HAP-1 (cell line): Measurements from ENCODE around the gene SPOCK1.

Experiments
- DNase-seq, 2 experiments: peaks; one replicate each; pipeline ENCODE4 v3.0.0-alpha.2; 2016 to 2020; ENCODE audit warnings: low spot score in 2 of 2
- H3K27me3 ChIP-seq: fragments of 250-450 bp; sonication (Bioruptor Pico); 2 replicates; pipeline ENCODE4 v1.5.1; 2020; ENCODE audit warnings: low read depth, mild to moderate bottlenecking, moderate library complexity
- H3K36me3 ChIP-seq: fragments of 250-450 bp; sonication (Bioruptor Pico); replicated peaks from 2 replicates; pipeline ENCODE4 v1.5.1; 2020; ENCODE audit warnings: mild to moderate bottlenecking
- H3K4me1 ChIP-seq: fragments of 250-450 bp; sonication (Bioruptor Pico); 2 replicates; pipeline ENCODE4 v1.5.1; 2020; ENCODE audit warnings: mild to moderate bottlenecking
- H3K4me3 ChIP-seq: fragments of 250-450 bp; sonication (Bioruptor Pico); 2 replicates; pipeline ENCODE4 v1.5.1; 2020; ENCODE audit warnings: mild to moderate bottlenecking, moderate library complexity
- H3K9me3 ChIP-seq: fragments of 250-450 bp; sonication (Bioruptor Pico); 2 replicates; pipeline ENCODE4 v1.5.1; 2020; ENCODE audit warnings: mild to moderate bottlenecking, moderate library complexity
- in situ Hi-C: fragments of 300-500 bp; cut with MboI; formaldehyde crosslinking; loops from 3 replicates; pipeline ENCODE4 v1.14.3; 2020; ENCODE audit warnings: low sequenced_read_pairs, inconsistent platforms, mixed read lengths

The SPOCK1 gene

DNA sequence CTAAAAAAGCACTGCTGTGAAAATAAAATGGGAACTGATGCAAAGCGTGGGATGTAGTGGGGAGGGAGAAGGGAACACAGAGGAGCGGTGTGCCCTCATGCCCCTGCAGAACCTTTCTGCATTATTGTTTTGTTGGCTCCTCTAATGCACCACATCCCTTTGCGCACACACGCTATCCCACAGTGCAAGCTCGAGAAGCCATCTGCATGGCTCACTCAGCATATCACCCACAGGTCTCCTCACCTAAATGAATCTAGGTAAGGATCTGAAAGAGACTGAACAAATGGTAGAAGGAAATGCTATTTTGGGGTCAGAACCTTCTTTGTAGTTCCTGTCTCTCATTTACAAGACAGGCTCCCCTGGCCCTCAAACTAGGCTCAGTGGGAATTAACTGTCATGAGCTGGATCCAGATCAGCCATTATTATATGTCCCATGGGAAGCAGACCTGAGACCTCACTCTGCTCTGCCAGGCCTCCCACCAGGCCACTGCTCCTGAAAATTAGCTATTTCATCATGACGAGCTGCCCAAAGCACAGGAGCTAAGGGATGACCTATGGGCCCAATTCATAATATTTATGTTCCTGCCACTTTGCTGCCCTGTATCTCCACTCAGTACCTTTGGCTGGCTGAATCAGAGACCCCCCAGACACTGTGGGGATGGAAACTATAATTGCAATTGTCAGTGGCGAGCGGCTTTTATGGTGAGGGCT, 169.4 kb downstream of the SPOCK1 start:
- Histone ChIP-seq H3K36me3 (no peaks in the 10 kb centered on the region), H3K4me1 (no peaks in the 10 kb centered on the region), H3K9me3 (no peaks in the 10 kb centered on the region), H3K27me3 (no peaks in the 10 kb centered on the region; the same call in 1 of the 2 replicates), H3K4me3 (no peak overlapping the region)
- no peak for DNase-seq
- in situ Hi-C loops, result no loop called here

DNA sequence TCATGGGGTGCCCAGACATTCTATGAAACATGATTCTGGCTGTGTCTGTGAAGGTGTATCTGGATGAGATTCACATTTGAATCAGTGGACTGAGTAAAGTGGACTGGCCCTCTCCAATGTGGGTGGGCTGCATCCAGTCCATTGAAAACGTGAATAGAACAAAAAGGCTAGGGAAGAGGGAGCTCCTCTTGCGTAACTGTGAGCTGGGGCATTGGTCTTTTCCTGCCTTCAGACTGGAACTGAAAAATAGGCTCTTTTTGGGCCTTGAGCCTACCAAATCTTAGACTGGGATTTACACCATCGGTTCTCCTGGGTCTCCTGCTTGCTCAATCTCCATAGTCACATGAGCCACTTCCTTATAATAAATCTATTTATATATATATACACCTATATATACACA, 170.1 kb downstream of the SPOCK1 start:
- Histone ChIP-seq H3K27me3 (no peaks in the 10 kb centered on the region; the same call in 1 of the 2 replicates), H3K4me1 (no peaks in the 10 kb centered on the region), H3K9me3 (no peaks in the 10 kb centered on the region), H3K4me3 (no peak overlapping the region), H3K36me3 (no peaks in the 10 kb centered on the region)
- no peak for DNase-seq
- in situ Hi-C loops, result no loop called here

DNA sequence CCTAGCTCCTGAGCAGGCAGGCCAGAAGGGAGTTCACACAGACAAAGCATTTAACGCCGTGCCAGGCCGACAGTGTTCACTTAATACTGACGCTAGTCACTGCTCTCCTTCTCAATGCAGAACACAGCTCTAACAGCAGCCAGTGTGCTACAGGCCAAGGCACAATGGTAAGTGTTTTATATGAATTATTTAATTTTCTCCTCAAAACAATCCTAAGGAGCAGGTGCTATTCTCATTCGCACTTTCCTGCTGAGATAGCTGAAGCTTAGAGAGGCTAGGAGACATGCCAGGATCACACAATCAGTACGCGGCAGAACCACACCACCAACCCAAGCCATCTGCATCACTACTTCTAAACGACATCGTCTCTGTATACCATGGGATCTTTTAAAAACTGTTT, 170.7 kb downstream of the SPOCK1 start:
- in situ Hi-C loops, result no loop called here
- peaks cover 2% of the 10 kb centered on the region; the same call in 1 of the 2 replicates for H3K27me3 ChIP-seq
- no peaks in the 10 kb centered on the region for H3K36me3 ChIP-seq
- no peaks in the 10 kb centered on the region for H3K9me3 ChIP-seq
- H3K4me1 ChIP-seq, result no peaks in the 10 kb centered on the region
- no peak overlapping the region for H3K4me3 ChIP-seq
- DNase-seq, result no peak

DNA sequence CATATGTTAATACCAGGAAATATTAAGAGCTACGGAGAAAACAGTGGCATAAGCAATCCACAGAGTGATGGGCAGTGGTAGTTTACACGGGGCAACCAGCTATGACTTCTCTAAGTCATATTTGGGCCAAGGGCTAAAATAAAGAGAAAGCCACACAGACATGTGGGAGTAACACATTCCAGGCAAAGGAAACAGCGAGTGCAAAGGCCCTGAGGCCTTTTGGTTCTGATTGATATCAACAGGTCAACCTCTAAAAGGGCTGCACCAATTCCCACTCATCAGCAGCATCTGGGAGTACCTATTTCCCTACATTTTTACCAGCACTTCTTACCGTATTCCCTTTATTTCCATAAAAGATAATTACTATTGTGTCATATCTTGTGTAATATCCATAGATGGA, 173.4 kb downstream of the SPOCK1 start:
- in situ Hi-C loops, result no loop called here
- Histone ChIP-seq H3K4me3 (no peak overlapping the region), H3K4me1 (no peaks in the 10 kb centered on the region), H3K9me3 (no peaks in the 10 kb centered on the region), H3K36me3 (no peaks in the 10 kb centered on the region), H3K27me3 (peaks cover 2% of the 10 kb centered on the region; the same call in 1 of the 2 replicates)
- no peak for DNase-seq

DNA sequence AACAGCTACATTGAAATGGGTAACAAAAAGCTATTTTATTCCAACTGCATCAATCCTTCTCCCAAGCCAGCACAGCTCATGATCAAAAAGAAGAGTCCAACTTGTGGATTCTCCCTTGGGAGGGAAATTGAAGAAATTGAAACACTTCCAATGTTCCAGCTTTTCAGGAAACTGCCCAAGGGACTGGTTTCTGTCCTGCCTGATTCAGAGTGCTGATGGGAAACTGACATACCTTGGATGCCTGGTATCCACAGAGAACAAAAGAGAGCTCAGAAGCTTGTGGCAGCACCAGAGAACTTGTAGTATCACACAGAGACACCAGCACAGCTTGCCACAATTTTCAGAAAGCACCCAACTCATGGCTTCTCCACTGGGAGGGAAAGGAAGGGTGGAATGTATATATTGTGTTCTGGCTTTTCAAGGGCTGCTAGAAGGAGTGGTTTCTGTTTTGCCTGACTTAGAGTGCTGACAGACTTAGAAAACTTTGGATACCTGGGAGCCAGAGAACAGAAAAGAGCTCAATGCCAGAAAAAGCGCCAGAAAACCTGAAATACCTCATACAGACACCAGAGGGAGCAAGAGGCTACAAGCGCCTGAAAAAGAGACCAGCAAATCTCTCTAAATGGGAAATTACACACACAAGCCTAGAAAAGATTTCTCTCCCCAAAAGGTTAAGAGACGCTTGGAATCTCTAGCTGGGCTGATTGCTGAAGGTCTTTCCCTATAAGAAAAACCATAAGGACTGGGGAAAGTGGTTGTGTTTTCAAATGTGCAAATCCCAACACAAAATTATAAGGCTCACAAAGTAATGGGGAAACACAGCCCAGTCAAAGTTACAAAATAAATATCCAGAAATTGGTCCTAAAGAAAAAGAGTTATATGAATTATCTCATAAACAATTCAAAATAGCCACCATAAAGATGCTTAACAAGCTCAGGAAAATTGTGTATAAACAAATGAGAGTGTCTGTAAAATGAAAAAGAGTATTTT, 178.8 kb downstream of the SPOCK1 start:
- Histone ChIP-seq H3K36me3 (no peaks in the 10 kb centered on the region), H3K4me3 (no peak overlapping the region), H3K9me3 (no peaks in the 10 kb centered on the region), H3K27me3 (peaks cover 4% of the 10 kb centered on the region; the same call in 1 of the 2 replicates), H3K4me1 (no peaks in the 10 kb centered on the region)
- in situ Hi-C loops, result no loop called here
- peak; percentile 41 for DNase-seq

DNA sequence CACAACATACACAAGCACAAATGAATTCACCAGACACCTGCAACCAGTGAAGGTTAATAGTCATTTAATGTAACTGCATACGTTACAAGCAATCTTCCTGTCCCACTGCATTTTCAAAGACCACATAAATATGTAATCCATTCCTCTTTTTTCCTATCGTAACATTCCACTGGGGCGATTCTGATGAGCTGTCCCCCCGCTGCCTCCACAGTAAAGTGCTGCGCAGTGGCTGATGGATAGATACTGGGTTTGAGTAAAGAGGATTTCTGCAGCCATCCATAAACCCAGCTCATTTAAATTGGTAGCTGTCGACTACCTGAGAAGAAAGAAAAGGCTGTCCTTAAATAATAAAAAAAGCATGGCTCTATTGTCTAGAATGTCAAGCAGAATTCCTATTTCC, 181.1 kb downstream of the SPOCK1 start:
- in situ Hi-C loops, result loop anchor here (10.0 kb wide), 1 partner anchor 187 kb away; no protein-coding TSS in a partner anchor
- Histone ChIP-seq H3K4me3 (no peak overlapping the region), H3K27me3 (0 out of 2 replicates have a peak, but pooled peaks cover 2% of the 10 kb centered on the region), H3K9me3 (no peaks in the 10 kb centered on the region), H3K4me1 (no peaks in the 10 kb centered on the region), H3K36me3 (no peaks in the 10 kb centered on the region)
- no peak for DNase-seq

DNA sequence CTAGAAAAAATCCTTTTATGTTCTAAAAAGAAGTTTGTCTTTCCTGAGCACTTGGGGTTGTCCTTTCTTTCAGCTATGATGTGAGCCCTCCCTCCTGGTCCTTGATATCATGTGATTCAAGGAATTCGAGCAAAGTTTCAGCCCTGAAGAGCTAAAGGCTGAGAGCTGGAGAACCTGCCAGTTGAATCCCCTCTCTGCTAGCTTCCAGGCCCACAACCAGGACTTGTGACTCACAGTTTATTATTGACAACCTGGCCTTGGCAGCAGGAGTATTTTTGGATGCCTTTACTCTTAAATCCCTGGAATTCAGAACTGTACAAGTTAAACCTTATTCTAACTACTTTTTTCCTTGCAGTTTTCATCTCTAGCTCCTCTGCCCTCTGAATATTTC, 182.8 kb downstream of the SPOCK1 start:
- Histone ChIP-seq H3K9me3 (no peaks in the 10 kb centered on the region), H3K4me1 (no peaks in the 10 kb centered on the region), H3K36me3 (no peaks in the 10 kb centered on the region), H3K4me3 (no peak overlapping the region), H3K27me3 (peaks cover 5% of the 10 kb centered on the region; the same call in 1 of the 2 replicates)
- DNase-seq, result no peak
- in situ Hi-C loops, result loop anchor here (10.0 kb wide), 1 partner anchor 188 kb away; no protein-coding TSS in a partner anchor

DNA sequence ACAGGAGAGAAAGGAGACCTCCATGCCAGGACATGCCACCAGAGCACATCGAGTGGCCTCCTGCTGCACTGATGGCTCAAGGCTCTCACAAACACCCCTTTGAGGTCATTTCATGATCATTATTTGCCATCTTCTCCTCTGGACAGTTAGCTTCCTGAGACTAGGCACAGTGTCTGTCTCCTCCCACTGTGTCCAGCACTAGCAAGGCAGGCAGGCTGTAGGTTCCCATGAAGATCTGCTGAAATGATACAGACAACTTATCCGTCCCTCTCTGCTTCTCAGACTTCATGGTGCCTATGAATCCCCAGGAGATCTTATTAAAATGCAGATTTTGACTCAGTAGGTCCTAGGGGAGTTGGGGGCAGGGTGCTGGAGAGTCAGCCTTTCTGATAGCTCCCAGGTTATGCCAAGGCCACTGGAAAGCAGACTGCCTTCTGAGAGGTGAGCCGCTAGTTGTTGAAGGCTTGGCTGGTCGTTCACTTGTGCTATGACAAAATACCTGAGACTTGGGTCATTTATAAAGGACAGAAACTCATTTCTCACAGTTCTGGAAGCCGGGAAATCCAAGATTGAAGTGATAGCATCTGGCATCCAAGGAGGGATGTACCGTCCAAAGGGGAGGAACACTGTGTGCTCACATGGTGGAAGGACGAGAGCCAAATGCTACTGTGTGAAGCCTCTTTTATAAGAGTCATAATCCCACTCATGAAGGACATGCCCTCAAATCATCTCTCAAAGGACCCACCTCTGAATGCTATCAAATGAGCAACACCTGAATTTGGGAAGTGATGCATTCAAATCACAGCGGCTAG, 183.4 kb downstream of the SPOCK1 start:
- H3K36me3 ChIP-seq, result no peaks in the 10 kb centered on the region
- peaks cover 7% of the 10 kb centered on the region; the same call in 1 of the 2 replicates for H3K27me3 ChIP-seq
- H3K9me3 ChIP-seq, result no peaks in the 10 kb centered on the region
- no peaks in the 10 kb centered on the region for H3K4me1 ChIP-seq
- no peak for DNase-seq
- in situ Hi-C loops, result loop anchor here (10.0 kb wide), 1 partner anchor 189 kb away; no protein-coding TSS in a partner anchor
- H3K4me3 ChIP-seq, result no peak overlapping the region

DNA sequence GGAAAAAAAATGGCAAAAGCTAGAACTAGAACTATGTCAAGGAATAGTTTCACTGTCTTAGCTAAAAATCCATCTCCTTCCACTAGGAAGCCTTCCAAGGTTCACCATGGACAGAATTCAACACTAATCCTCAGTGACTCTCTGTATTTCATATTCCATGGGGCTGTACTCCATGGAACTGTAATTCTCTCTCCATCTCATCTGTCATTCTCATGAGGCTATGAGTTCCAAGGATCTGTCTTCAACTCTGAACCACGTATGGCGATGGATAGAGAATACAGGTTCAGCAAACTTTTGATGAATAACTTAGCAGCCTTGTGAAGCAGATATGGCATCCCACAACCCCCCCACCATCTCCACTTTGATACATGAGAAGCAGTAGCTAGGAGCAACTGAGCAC, 184.0 kb downstream of the SPOCK1 start:
- no peaks in the 10 kb centered on the region for H3K9me3 ChIP-seq
- DNase-seq, result no peak
- H3K27me3 ChIP-seq, result peaks cover 7% of the 10 kb centered on the region; the same call in 1 of the 2 replicates
- no peaks in the 10 kb centered on the region for H3K4me1 ChIP-seq
- no peaks in the 10 kb centered on the region for H3K36me3 ChIP-seq
- in situ Hi-C loops, result loop anchor here (10.0 kb wide), 1 partner anchor 190 kb away; no protein-coding TSS in a partner anchor
- H3K4me3 ChIP-seq, result no peak overlapping the region

DNA sequence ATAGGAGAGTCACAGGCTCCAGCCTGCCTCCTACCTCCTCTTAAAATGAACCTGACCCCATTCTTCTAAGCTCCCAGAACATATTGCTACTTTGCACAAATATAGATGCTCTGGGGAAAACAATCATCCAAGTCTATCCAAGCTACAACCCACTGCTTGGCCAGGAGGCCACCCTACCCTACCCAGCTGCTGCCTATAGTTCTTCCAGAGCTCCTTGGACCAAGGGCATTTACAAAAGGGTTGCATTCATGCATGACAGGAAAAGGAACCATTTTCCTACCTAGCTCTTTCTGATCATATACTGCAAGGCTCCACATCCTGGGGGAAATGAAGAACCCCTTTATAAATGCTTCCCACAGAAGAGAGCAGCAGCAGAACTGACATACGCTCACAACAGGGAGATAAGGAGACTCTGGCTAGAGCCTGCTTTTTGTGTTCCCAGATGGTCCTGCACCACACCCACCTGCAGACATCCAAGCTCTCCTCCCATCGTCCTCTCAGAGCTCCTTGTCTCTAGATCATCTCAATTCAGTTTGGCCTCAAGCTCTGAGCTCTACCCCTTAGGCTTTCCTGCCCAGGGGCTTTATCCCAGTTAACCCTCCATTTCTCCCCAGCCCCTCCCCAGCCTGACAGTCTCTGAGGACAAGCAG, 185.5 kb downstream of the SPOCK1 start:
- in situ Hi-C loops, result loop anchor here (10.0 kb wide), 1 partner anchor 191 kb away; no protein-coding TSS in a partner anchor
- H3K27me3 ChIP-seq, result peaks cover 5% of the 10 kb centered on the region; the same call in 1 of the 2 replicates

DNA sequence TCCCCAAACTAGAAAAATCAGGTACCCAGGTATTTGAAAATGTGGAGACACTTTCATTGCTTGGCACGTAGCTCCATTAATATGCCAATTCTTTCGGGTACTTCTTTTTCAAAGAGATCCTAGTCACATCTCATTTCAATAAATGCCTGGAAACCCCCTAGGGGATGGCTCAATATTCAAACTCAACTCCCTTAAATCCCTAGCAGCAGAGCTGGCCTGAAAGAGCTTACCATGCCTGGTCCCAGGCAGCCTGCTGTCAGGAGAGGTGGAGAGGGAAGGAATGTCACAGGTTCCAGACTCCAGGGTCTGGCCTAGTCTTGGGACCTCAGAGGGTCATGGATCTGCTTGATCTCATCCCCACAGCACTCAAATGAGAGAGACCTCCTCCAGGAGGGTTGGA, 187.1 kb downstream of the SPOCK1 start:
- Histone ChIP-seq H3K4me1 (no peaks in the 10 kb centered on the region), H3K9me3 (no peaks in the 10 kb centered on the region), H3K36me3 (no peaks in the 10 kb centered on the region), H3K27me3 (peaks cover 5% of the 10 kb centered on the region; the same call in 1 of the 2 replicates), H3K4me3 (no peak overlapping the region)
- no peak for DNase-seq
- in situ Hi-C loops, result loop anchor here (10.0 kb wide), 1 partner anchor 193 kb away; no protein-coding TSS in a partner anchor

More for the DNA sequence above, 185.5 kb downstream of the SPOCK1 start:
- Histone ChIP-seq H3K4me1 (no peaks in the 10 kb centered on the region), H3K36me3 (no peaks in the 10 kb centered on the region), H3K9me3 (no peaks in the 10 kb centered on the region), H3K4me3 (no peak overlapping the region)
- DNase-seq, result no peak

DNA sequence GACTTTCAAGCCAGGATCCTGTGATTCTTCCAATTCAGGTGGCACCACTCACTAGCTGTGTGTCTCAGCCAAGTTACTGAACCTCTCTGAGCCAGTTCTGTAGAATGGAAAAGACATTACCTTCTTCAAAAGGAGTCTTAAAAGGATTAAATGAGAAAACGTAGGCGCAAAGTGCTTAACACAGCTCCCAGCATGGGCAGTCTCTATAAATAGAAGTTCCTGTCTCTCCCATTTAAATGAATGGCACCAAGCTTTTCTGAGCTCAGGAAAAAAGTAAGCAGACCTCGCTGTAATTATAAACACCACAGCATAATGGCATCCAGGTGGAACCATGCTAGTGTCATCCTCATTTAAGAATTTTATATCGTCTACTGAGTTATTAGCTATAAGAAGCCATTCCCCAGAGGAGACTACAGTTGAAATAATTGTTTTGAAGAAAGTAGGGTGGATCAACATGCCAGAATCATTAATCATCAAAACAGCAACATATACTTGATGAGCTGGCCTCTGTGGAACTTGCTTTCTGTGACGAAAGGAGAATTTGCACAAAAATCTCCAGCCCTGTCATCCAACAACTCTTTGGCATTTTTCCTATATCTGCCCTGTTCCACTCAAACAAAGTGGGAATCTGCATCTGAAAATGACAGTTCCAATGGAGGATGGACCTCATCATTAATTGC, 188.9 kb downstream of the SPOCK1 start:
- H3K4me1 ChIP-seq, result no peaks in the 10 kb centered on the region
- no peaks in the 10 kb centered on the region for H3K9me3 ChIP-seq
- H3K4me3 ChIP-seq, result no peak overlapping the region
- H3K27me3 ChIP-seq, result peaks cover 5% of the 10 kb centered on the region; the same call in 1 of the 2 replicates
- DNase-seq, result no peak
- no peaks in the 10 kb centered on the region for H3K36me3 ChIP-seq
- in situ Hi-C loops, result loop anchor here (10.0 kb wide), 1 partner anchor 195 kb away; no protein-coding TSS in a partner anchor
